Adrenal gland (tissue), 5 donors: ENCODE results near the gene SLC26A8.

Experiments
- POLR2A ChIP-seq, 2 donors: fragments of 450-650 bp; IDR thresholded peaks; one replicate each; pipeline ENCODE4 v1.6.1; 2017; ENCODE audit warnings: antibody characterized with exemption in 2 of 2, mild to moderate bottlenecking in 2 of 2, moderate library complexity in 1 of 2
- TF ChIP-seq, protein P1 (sequence below), 6 experiments: fragments of 450-650 bp in 4 of 6; fragments of 200-600 bp in 2 of 6; sonication (generic) in 1 of 6; IDR thresholded peaks; 1 replicate in 5 of 6; 2 replicates in 1 of 6; pipeline versions ENCODE4 v1.5.1 to v1.8.0; 2016 to 2021; ENCODE audit warnings: antibody characterized with exemption in 6 of 6, mild to moderate bottlenecking in 2 of 6, moderate library complexity in 1 of 6
- donor health status: DM: no; HTN: no; CAD: no.

GRCh38 chr6:36070252-36070651 is 45.8 kb upstream of the SLC26A8 start:
- TF ChIP-seq, protein P1, sequence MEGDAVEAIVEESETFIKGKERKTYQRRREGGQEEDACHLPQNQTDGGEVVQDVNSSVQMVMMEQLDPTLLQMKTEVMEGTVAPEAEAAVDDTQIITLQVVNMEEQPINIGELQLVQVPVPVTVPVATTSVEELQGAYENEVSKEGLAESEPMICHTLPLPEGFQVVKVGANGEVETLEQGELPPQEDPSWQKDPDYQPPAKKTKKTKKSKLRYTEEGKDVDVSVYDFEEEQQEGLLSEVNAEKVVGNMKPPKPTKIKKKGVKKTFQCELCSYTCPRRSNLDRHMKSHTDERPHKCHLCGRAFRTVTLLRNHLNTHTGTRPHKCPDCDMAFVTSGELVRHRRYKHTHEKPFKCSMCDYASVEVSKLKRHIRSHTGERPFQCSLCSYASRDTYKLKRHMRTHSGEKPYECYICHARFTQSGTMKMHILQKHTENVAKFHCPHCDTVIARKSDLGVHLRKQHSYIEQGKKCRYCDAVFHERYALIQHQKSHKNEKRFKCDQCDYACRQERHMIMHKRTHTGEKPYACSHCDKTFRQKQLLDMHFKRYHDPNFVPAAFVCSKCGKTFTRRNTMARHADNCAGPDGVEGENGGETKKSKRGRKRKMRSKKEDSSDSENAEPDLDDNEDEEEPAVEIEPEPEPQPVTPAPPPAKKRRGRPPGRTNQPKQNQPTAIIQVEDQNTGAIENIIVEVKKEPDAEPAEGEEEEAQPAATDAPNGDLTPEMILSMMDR (IDR thresholded peaks at IDR 0.05) = no peak
- TF ChIP-seq POLR2A (IDR thresholded peaks at IDR 0.05) = no peak
